ENCODE measurements around the gene PEX10.

PEX10 gene

GRCh38 chr1:2389644-2390043 lies 22.7 kb downstream of the PEX10 start:
- DNase-seq (ENCODE audit: low read depth in 1 of 2, low spot score in 1 of 2), result no peak

- no peak for DNase-seq (ENCODE audit: low read depth in 1 of 2, low spot score in 1 of 2)
Observed at GRCh38 chr1:2388004-2388913, 24.1 kb downstream of the PEX10 start.

GRCh38 chr1:2386636-2387611 lies 25.4 kb downstream of the PEX10 start:
- no peak for DNase-seq (ENCODE audit: low read depth in 1 of 2, low spot score in 1 of 2)

- no peak for DNase-seq (ENCODE audit: low read depth in 1 of 2, low spot score in 1 of 2)
Observed at GRCh38 chr1:2385606-2386280, 26.6 kb downstream of the PEX10 start.

- DNase-seq (ENCODE audit: low read depth in 1 of 2, low spot score in 1 of 2), result no peak
Observed at GRCh38 chr1:2384941-2385481, 27.4 kb downstream of the PEX10 start.

GRCh38 chr1:2384130-2384860 lies 28.1 kb downstream of the PEX10 start:
- no peak for DNase-seq (ENCODE audit: low read depth in 1 of 2, low spot score in 1 of 2)

- DNase-seq (ENCODE audit: low read depth in 1 of 2, low spot score in 1 of 2), result no peak
Observed at GRCh38 chr1:2383576-2383975, 28.8 kb downstream of the PEX10 start.

GRCh38 chr1:2382621-2383361 lies 29.6 kb downstream of the PEX10 start:
- DNase-seq (ENCODE audit: low read depth in 1 of 2, low spot score in 1 of 2), result no peak

- peak; percentile 60 to 69 for DNase-seq (ENCODE audit: low read depth in 1 of 2, low spot score in 1 of 2)
Observed at GRCh38 chr1:2381741-2382620, 30.4 kb downstream of the PEX10 start.

GRCh38 chr1:2380816-2381591 lies 31.4 kb downstream of the PEX10 start:
- no peak for DNase-seq (ENCODE audit: low read depth in 1 of 2, low spot score in 1 of 2)

GRCh38 chr1:2379733-2380404 lies 32.5 kb downstream of the PEX10 start:
- no peak for DNase-seq (ENCODE audit: low read depth in 1 of 2, low spot score in 1 of 2)

GRCh38 chr1:2378956-2379732 lies 33.2 kb downstream of the PEX10 start:
- no peak for DNase-seq (ENCODE audit: low read depth in 1 of 2, low spot score in 1 of 2)

GRCh38 chr1:2378441-2378851 lies 33.9 kb downstream of the PEX10 start:
- no peak for DNase-seq (ENCODE audit: low read depth in 1 of 2, low spot score in 1 of 2)

GRCh38 chr1:2377751-2378440 lies 34.5 kb downstream of the PEX10 start:
- no peak for DNase-seq (ENCODE audit: low read depth in 1 of 2, low spot score in 1 of 2)

- no peak for DNase-seq (ENCODE audit: low read depth in 1 of 2, low spot score in 1 of 2)
Observed at GRCh38 chr1:2376931-2377672, 35.3 kb downstream of the PEX10 start.
